GM23248 (cell line): ENCODE data around the gene ADAMTS14.

Experiments
- EZH2 ChIP-seq: fragments of 200-600 bp; sonication (generic); IDR thresholded peaks from 2 replicates; pipeline ENCODE4 v1.6.1; 2018; ENCODE audit warnings: antibody characterized with exemption, mild to moderate bottlenecking; ENCODE audit not compliant: insufficient read depth, poor library complexity, severe bottlenecking
- EZH2phosphoT487 ChIP-seq: fragments of 200-600 bp; sonication (generic); IDR thresholded peaks from 2 replicates; pipeline ENCODE4 v1.6.1; 2018; ENCODE audit warnings: antibody characterized with exemption, moderate library complexity, mild to moderate bottlenecking, low read depth; ENCODE audit not compliant: insufficient read depth

DNA sequence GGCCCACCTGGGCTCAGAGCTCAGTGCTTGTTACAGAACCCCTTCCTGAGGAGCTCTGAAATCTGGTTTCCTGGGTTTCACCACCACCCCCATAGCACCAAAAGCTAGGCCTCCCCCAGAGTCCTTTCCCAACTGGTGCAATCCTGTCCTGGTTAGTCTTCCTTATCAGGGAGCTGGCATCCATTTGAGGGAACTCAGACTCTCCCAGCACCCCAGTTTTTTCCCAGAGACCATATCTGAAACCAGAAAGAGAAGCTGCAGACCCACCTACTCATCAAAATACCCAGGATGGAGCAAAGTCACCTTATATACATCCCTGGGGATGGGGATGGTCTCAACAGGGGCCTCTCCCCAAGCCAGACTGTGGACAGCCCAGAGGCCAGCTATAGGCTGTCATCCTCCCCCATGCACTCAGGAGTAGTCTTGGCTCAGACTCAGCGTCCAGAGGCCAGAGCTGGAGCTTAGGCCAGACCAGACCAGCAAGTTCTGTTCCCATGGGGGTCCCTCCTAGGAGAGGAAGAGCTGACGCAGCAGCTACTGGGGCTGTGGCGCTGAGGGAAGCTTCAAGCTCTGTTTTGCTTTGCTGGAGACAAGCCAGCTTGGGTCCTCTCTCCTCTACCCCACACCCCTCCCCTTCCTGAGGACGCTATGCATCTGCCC is 109.9 kb downstream of the ADAMTS14 start:
- TF ChIP-seq EZH2 (no peak), EZH2phosphoT487 (no peak)
